ENCODE results near the gene TEP1. TPM values are rescaled to one million over a fixed set of nuclear protein-coding genes. Genes with fewer than 3 reads are reported as not detected.

TEP1 gene
- total RNA-seq, 1 experiment from 2014 or later = 18.8 TPM

DNA sequence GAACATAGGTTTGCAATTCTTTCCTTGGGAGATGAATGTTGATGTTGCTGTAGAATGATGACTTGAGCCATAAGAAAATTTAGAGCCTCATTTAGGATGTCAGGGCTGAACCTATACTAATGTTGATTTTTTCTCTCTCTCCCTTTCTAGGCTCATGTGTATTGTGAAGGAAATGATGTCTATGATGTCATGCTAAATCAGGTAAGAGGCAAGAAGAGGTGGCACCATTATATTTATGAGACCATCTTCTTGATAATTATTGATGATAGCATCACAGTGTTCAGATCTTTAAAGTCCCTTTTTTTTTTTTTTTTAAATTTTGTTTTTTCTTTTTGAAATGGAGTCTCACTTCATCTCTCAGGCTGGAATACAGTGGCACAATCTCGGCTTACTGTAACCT is 66.6 kb downstream of the TEP1 start:
- POLR2A ChIA-PET = no interaction called here
- Mint-ChIP-seq H3K4me3 (ENCODE audit: unreplicated experiment) (no peak overlapping the region), H3K36me3 (ENCODE audit: insufficient read depth, unreplicated experiment) (peaks cover 75% of the 10 kb centered on the region), H3K4me1 (ENCODE audit: low read depth, unreplicated experiment) (peaks cover 11% of the 10 kb centered on the region), H3K9me3 (ENCODE audit: unreplicated experiment) (no peaks in the 10 kb centered on the region), H3K27me3 (ENCODE audit: insufficient read depth, unreplicated experiment) (no peaks in the 10 kb centered on the region), H3K27ac (ENCODE audit: unreplicated experiment) (no peak overlapping the region)
- H3K4me1 ChIP-seq = no peaks in the 10 kb centered on the region
- H3K9me3 ChIP-seq = no peaks in the 10 kb centered on the region
- TF ChIP-seq CTCF (IDR thresholded peaks at IDR 0.05; ENCODE audit: insufficient read depth in 1 of 2, low read depth in 1 of 2, low read length in 1 of 2, severe bottlenecking in 1 of 2, unreplicated experiment in 1 of 2) = no peak
- DNase-seq = no peak
- intact Hi-C loops (cut with micrococcal nuclease; ENCODE audit: unreplicated experiment) = no loop called here
- no peaks in the 10 kb centered on the region for H3K27me3 ChIP-seq (replicated peaks; ENCODE audit: control insufficient read depth, insufficient read depth, low read length)
- no peak overlapping the region for H3K4me3 ChIP-seq (ENCODE audit: low read depth, low read length)
- no peaks in the 10 kb centered on the region; the same call in 1 of the 2 replicates for H3K36me3 ChIP-seq (ENCODE audit: control insufficient read depth, insufficient read depth, low read length)
- CTCF ChIA-PET = interaction anchor here (0.5 kb wide), 1 partner anchor 260 kb away, joined by 3 read pairs; no protein-coding TSS in a partner anchor
- BruUV-seq (replicated peaks) = no TSS peak

DNA sequence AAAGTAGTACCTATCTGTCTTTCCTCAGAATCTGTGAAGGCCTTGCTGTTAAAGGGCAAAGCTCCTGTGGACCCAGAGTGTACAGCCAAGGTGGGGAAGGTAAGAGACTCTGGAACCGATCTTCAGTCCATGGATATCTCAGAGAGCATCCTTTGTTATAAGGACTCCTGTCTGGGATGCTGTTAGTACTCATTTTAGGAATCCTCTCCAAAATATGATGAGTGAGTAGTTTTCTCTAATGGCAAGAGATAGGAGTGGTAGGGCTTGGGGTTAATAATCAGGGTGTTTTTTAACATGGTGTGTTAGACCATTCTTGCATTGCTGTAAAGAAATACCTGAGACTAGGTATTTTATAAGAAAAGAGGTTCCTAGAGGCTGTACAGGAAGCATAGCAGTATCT is 67.9 kb downstream of the TEP1 start:
- intact Hi-C loops (cut with micrococcal nuclease; ENCODE audit: unreplicated experiment) = no loop called here
- H3K4me1 Mint-ChIP-seq (ENCODE audit: low read depth, unreplicated experiment) = peaks cover 11% of the 10 kb centered on the region
- Histone ChIP-seq H3K36me3 (ENCODE audit: control insufficient read depth, insufficient read depth, low read length) (no peaks in the 10 kb centered on the region), H3K4me1 (no peaks in the 10 kb centered on the region), H3K9me3 (no peaks in the 10 kb centered on the region), H3K4me3 (ENCODE audit: low read depth, low read length) (no peak overlapping the region), H3K27me3 (replicated peaks; ENCODE audit: control insufficient read depth, insufficient read depth, low read length) (no peaks in the 10 kb centered on the region)
- ChIA-PET CTCF (no interaction called here), POLR2A (no interaction called here)
- BruUV-seq (replicated peaks) = no TSS peak
- H3K4me3 Mint-ChIP-seq (ENCODE audit: unreplicated experiment) = no peak overlapping the region
- no peaks in the 10 kb centered on the region for H3K9me3 Mint-ChIP-seq (ENCODE audit: unreplicated experiment)
- H3K36me3 Mint-ChIP-seq (ENCODE audit: insufficient read depth, unreplicated experiment) = peaks cover 66% of the 10 kb centered on the region
- TF ChIP-seq CTCF (IDR thresholded peaks at IDR 0.05; ENCODE audit: insufficient read depth in 1 of 2, low read depth in 1 of 2, low read length in 1 of 2, severe bottlenecking in 1 of 2, unreplicated experiment in 1 of 2) = no peak
- DNase-seq = no peak
- H3K27me3 Mint-ChIP-seq (ENCODE audit: insufficient read depth, unreplicated experiment) = no peaks in the 10 kb centered on the region
- no peak overlapping the region for H3K27ac Mint-ChIP-seq (ENCODE audit: unreplicated experiment)

DNA sequence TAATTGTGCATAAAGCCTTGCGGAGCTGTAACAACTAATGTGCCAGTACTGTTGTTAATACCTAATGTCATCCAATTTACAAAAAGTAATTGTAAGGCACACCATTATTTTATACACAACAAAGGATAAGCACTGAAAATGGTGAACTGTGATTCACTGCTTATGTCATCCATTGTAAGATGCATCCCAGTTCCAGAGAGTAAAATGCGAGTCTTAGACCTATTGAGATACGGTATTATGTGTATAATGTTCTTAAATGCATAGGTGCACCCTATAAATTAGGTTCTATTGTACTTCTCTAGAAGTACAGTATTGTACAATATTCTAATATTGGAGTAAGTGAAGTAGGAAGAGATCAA is 69.5 kb downstream of the TEP1 start:
- peak overlapping the region; percentile 74 for H3K4me3 ChIP-seq (ENCODE audit: low read depth, low read length)
- Mint-ChIP-seq H3K9me3 (ENCODE audit: unreplicated experiment) (no peaks in the 10 kb centered on the region), H3K4me1 (ENCODE audit: low read depth, unreplicated experiment) (peaks cover 11% of the 10 kb centered on the region), H3K27me3 (ENCODE audit: insufficient read depth, unreplicated experiment) (no peaks in the 10 kb centered on the region), H3K36me3 (ENCODE audit: insufficient read depth, unreplicated experiment) (peaks cover 54% of the 10 kb centered on the region), H3K4me3 (ENCODE audit: unreplicated experiment) (peak overlapping the region; percentile 92), H3K27ac (ENCODE audit: unreplicated experiment) (peak overlapping the region; percentile 98)
- intact Hi-C loops (cut with micrococcal nuclease; ENCODE audit: unreplicated experiment) = loop anchor here (1.0 to 2.0 kb wide), 7 partner anchors 11 to 339 kb away; partner anchors contain the start of genes APEX1 and CCNB1IP1
- DNase-seq = peak in 1 of 2 experiments; percentile 4
- POLR2A ChIA-PET = interaction anchor here (0.6 to 3.0 kb wide), 12 partner anchors 11 to 1038 kb away, joined by 4 to 60 read pairs (median 14); partner anchors contain the start of genes APEX1, CCNB1IP1, OSGEP and PIP4P1
- no peaks in the 10 kb centered on the region for H3K4me1 ChIP-seq
- BruUV-seq (replicated peaks) = TSS peak; percentile 84
- no peak for TF ChIP-seq CTCF (IDR thresholded peaks at IDR 0.05; ENCODE audit: insufficient read depth in 1 of 2, low read depth in 1 of 2, low read length in 1 of 2, severe bottlenecking in 1 of 2, unreplicated experiment in 1 of 2)
- H3K36me3 ChIP-seq (ENCODE audit: control insufficient read depth, insufficient read depth, low read length) = no peaks in the 10 kb centered on the region
- CTCF ChIA-PET = interaction anchor here (1.1 to 2.0 kb wide), 5 partner anchors 16 to 270 kb away, joined by 4 to 10 read pairs (median 8); partner anchors contain the start of gene PIP4P1
- H3K9me3 ChIP-seq = no peaks in the 10 kb centered on the region
- H3K27me3 ChIP-seq (replicated peaks; ENCODE audit: control insufficient read depth, insufficient read depth, low read length) = no peaks in the 10 kb centered on the region
